Upper lobe of left lung (tissue), 6 donors: ENCODE data around the gene CAPRIN1. TPM values are rescaled to one million over a fixed set of nuclear protein-coding genes. Genes with fewer than 3 reads are reported as not detected.
A peak's percentile ranks its signal among the peaks of the same experiment; 100 is the strongest.

Experiments
- ATAC-seq, 2 donors: fragments of 200-7000 bp; cut with Tn5 transposase; one replicate each; pipeline ENCODE4 v1.9.1; 2022; ENCODE audit warnings: mild to moderate bottlenecking in 2 of 2, moderate library complexity in 2 of 2; ENCODE audit not compliant: low FRiP score in 2 of 2
- DNase-seq, 2 donors: peaks; one replicate each; pipeline ENCODE4 v3.0.0-alpha.2; 2019 to 2020
- H3K27ac ChIP-seq, 4 donors: fragments of 200-600 bp; sonication (generic); one replicate each; pipeline ENCODE4 v1.5.1; 2016 to 2019
- H3K27me3 ChIP-seq, 4 donors: fragments of 200-600 bp; sonication (generic); one replicate each; pipeline ENCODE4 v1.5.1; 2017 to 2019
- H3K36me3 ChIP-seq, 4 donors: fragments of 200-600 bp; sonication (generic); one replicate each; pipeline ENCODE4 v1.5.1; 2016 to 2019
- H3K4me1 ChIP-seq, 4 donors: fragments of 200-600 bp; sonication (generic); one replicate each; pipeline ENCODE4 v1.5.1; 2018 to 2019
- H3K4me3 ChIP-seq, 4 donors: fragments of 200-600 bp; sonication (generic); one replicate each; pipeline ENCODE4 v1.5.1; 2017 to 2019; ENCODE audit warnings: mild to moderate bottlenecking in 2 of 4, moderate library complexity in 1 of 4
- H3K9me3 ChIP-seq, 4 donors: fragments of 200-600 bp; sonication (generic); one replicate each; pipeline ENCODE4 v1.5.1; 2018 to 2019
- EP300 ChIP-seq, 4 donors: sonication (generic); formaldehyde crosslinking; IDR thresholded peaks; one replicate each; pipeline ENCODE4 v1.5.1; 2017; ENCODE audit warnings: antibody characterized with exemption in 4 of 4, control low read depth in 2 of 4
- POLR2A ChIP-seq, 4 donors: fragments of 450-650 bp; IDR thresholded peaks; one replicate each; pipeline ENCODE4 v1.5.1; 2016 to 2017; ENCODE audit warnings: antibody characterized with exemption in 4 of 4, mild to moderate bottlenecking in 2 of 4
- POLR2AphosphoS5 ChIP-seq, 2 donors: sonication (generic); formaldehyde crosslinking; IDR thresholded peaks; one replicate each; pipeline ENCODE4 v1.5.1; 2017; ENCODE audit warnings: antibody characterized with exemption in 2 of 2
- WGBS, 2 donors: methylation state at CpG; one replicate each; pipeline ENCODE4 v1.1.5; 2017 to 2018; 5-methylcytosine and 5-hydroxymethylcytosine counted together
- total RNA-seq, 6 donors: library from RNA; depleted of rRNA in 4 of 6; stranded (reverse); fragments of >200 nt in 4 of 6; gene quantifications; one replicate each; pipeline versions ENCODE4 v1.1.0 to v1.2.1, GENCODE V29; 2016 to 2021
- TF ChIP-seq, protein P1 (sequence below), 6 experiments: fragments of 450-650 bp in 4 of 6; fragments of 200-600 bp in 2 of 6; sonication (generic) in 2 of 6; IDR thresholded peaks; one replicate each; pipeline ENCODE4 v1.5.1; 2016 to 2019; ENCODE audit warnings: antibody characterized with exemption in 6 of 6
- donor health status: DM: no; HTN: no; CAD: no; lungs with moderate emphysema.
- donor health status: DM: no; HTN: yes; CAD: no; lungs with severe emphysema.

Gene CAPRIN1
- total RNA-seq, 6 donors from 2014 or later, result 144 to 265 (median 153) TPM

DNA sequence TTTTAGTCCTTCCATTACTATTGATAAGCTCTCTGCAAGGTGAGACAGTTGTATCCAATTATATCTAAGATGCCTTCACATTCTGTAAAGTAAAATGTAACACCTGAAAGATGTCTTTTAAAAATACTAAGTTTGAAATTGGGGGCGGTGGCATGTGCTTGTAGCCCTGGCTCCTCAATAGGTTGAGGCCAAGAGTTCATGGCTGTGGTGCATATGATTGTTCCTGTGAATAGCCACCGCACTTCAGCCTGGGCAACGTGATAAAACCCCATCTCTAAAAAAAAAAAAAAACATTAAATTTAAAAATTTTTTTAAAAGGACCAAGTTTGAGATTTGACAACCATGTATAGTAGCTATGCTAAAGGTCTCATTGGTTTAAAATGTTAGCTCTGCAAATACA, 20.5 kb downstream of the CAPRIN1 start:
- Histone ChIP-seq H3K27me3 (no peaks in the 10 kb centered on the region), H3K36me3 (peaks cover 19 to 55% (median 41%) of the 10 kb centered on the region in 4 donors), H3K27ac (no peak overlapping the region), H3K9me3 (no peaks in the 10 kb centered on the region), H3K4me3 (no peak overlapping the region), H3K4me1 (peaks cover 21 to 30% (median 24%) of the 10 kb centered on the region in 4 donors)
- WGBS, 2 donors, result 84 to 86% methylated on average over 3 of the region's 3 CpGs
- TF ChIP-seq, protein P1, sequence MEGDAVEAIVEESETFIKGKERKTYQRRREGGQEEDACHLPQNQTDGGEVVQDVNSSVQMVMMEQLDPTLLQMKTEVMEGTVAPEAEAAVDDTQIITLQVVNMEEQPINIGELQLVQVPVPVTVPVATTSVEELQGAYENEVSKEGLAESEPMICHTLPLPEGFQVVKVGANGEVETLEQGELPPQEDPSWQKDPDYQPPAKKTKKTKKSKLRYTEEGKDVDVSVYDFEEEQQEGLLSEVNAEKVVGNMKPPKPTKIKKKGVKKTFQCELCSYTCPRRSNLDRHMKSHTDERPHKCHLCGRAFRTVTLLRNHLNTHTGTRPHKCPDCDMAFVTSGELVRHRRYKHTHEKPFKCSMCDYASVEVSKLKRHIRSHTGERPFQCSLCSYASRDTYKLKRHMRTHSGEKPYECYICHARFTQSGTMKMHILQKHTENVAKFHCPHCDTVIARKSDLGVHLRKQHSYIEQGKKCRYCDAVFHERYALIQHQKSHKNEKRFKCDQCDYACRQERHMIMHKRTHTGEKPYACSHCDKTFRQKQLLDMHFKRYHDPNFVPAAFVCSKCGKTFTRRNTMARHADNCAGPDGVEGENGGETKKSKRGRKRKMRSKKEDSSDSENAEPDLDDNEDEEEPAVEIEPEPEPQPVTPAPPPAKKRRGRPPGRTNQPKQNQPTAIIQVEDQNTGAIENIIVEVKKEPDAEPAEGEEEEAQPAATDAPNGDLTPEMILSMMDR (IDR thresholded peaks at IDR 0.05), result no peak
- TF ChIP-seq EP300 (IDR thresholded peaks at IDR 0.05) (no peak), POLR2A (IDR thresholded peaks at IDR 0.05) (no peak), POLR2AphosphoS5 (IDR thresholded peaks at IDR 0.05) (no peak)
- ATAC-seq, result no peak
- DNase-seq, result no peak

DNA sequence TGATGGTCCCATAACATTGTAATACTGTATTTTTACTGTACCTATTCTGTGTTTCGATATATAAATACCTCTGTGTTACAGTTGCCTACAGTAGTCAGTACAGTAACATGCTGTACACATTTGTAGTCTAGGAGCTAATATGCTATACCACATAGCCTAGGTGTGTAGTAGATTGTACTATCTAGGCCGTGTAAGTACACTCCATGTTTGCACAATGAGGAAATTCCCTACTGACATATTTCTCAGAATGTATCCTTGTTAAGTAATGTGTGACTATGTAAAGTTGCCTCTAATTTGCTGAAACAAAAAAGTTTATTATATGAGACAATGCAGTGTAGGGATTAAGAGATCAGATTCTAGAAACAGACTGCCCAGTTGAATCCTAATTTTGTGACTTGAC, 21.3 kb downstream of the CAPRIN1 start:
- H3K27me3 ChIP-seq, result no peaks in the 10 kb centered on the region
- no peak for DNase-seq
- H3K4me1 ChIP-seq, result peaks cover 13 to 22% (median 18%) of the 10 kb centered on the region in 4 donors
- no peak for TF ChIP-seq POLR2AphosphoS5 (IDR thresholded peaks at IDR 0.05)
- no peak for TF ChIP-seq EP300 (IDR thresholded peaks at IDR 0.05)
- TF ChIP-seq, protein P1 (IDR thresholded peaks at IDR 0.05), result no peak
- TF ChIP-seq POLR2A (IDR thresholded peaks at IDR 0.05), result no peak
- no peaks in the 10 kb centered on the region for H3K9me3 ChIP-seq
- H3K27ac ChIP-seq, result no peak overlapping the region
- WGBS, 2 donors, result 58 to 70% methylated on average over 2 of the region's 2 CpGs
- peaks cover 19 to 63% (median 47%) of the 10 kb centered on the region in 4 donors for H3K36me3 ChIP-seq
- no peak for ATAC-seq
- H3K4me3 ChIP-seq, result no peak overlapping the region

DNA sequence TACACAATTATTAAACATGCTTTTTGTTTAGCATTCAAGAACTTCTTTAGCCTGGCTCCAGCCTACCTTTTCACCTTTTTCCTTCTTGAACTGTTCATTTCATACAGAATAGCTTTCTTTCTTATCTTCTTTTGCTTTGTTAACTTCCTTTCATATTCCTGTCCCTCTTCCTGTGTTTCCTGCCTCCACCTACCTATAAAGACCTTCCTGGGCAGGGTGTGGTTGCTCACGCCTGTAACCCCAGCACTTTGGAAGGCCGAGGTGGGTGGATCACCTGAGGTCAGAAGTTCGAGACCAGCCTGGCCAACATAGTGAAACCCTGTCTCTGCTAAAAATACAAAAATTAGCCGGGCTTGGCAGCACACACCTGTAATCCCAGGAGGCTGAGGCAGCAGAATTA, 22.9 kb downstream of the CAPRIN1 start:
- 51 to 70% methylated on average over 4 of the region's 4 CpGs for WGBS, 2 donors
- DNase-seq, result no peak

DNA sequence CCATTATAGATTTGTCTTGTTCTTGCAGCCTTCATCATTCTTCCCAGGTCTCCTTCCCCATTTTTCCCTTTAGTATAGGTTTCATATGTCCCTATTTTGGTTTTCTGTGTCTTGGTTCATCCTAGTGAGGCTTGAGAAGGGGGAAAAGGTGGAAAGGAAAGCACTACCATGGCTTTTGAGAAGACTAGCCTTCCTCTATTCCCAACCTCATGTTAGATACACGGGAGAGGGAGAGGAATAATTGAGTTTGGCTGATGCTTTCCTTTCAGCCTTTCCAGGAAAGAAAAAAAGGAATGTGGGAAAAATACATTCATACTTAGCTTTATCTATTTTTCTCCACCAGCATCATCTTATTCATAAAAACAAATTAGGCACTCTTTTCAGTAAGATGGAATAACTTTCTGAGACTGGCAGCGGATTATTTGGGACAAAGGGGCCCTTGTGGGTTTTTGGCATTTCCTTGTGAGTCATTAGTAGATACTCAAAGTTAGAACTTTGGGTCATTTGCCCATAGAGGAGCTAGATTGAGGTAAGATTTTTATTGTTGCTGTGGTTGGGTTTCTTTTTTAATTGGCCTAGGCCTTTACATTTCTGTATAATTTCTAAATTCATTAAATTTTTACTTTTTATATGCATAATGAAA, 23.8 kb downstream of the CAPRIN1 start:
- H3K4me1 ChIP-seq, result peaks cover 4 to 11% (median 8%) of the 10 kb centered on the region in 4 donors
- ATAC-seq, result no peak
- H3K9me3 ChIP-seq, result no peaks in the 10 kb centered on the region
- no peak overlapping the region for H3K4me3 ChIP-seq
- 60 to 70% methylated on average over 2 of the region's 2 CpGs for WGBS, 2 donors
- no peak for DNase-seq
- no peaks in the 10 kb centered on the region for H3K27me3 ChIP-seq
- H3K36me3 ChIP-seq, result peaks cover 31 to 86% (median 62%) of the 10 kb centered on the region in 4 donors
- TF ChIP-seq POLR2A (IDR thresholded peaks at IDR 0.05) (no peak), EP300 (IDR thresholded peaks at IDR 0.05) (no peak), POLR2AphosphoS5 (IDR thresholded peaks at IDR 0.05) (no peak)
- TF ChIP-seq, protein P1 (IDR thresholded peaks at IDR 0.05), result no peak
- no peak overlapping the region for H3K27ac ChIP-seq

More for the DNA sequence above, 22.9 kb downstream of the CAPRIN1 start:
- Histone ChIP-seq H3K27ac (peak overlapping the region in 1 of 4 donors; percentile 32), H3K4me3 (no peak overlapping the region), H3K27me3 (no peaks in the 10 kb centered on the region), H3K9me3 (no peaks in the 10 kb centered on the region), H3K4me1 (peaks cover 4 to 14% (median 9%) of the 10 kb centered on the region in 4 donors), H3K36me3 (peaks cover 28 to 78% (median 55%) of the 10 kb centered on the region in 4 donors)
- no peak for ATAC-seq
- no peak for TF ChIP-seq EP300 (IDR thresholded peaks at IDR 0.05)
- TF ChIP-seq, protein P1 (IDR thresholded peaks at IDR 0.05), result no peak
- TF ChIP-seq POLR2AphosphoS5 (IDR thresholded peaks at IDR 0.05), result no peak
- no peak for TF ChIP-seq POLR2A (IDR thresholded peaks at IDR 0.05)

DNA sequence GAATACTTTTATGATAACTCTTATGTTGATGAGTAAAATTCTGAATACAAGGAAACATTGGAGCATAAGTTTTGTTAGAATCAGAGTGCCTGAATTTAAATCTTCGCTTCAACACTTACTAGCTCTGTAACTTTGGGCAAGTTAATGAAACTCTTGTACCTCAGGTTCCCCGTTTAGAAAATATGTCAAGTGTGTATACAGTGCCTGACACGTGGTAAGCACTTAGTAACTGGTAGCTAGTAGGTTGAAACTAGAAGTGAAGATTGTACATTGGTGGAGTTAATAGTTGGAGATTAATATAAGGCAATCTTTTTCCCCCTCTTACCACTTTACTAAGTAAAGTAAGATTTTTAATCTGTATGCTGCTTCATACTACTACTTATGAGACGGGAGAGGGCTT, 29.1 kb downstream of the CAPRIN1 start:
- Histone ChIP-seq H3K36me3 (peaks cover 41 to 99% (median 82%) of the 10 kb centered on the region in 4 donors), H3K4me1 (no peaks in the 10 kb centered on the region), H3K4me3 (no peak overlapping the region), H3K27ac (no peak overlapping the region), H3K9me3 (no peaks in the 10 kb centered on the region), H3K27me3 (no peaks in the 10 kb centered on the region)
- TF ChIP-seq EP300 (IDR thresholded peaks at IDR 0.05) (no peak), POLR2A (IDR thresholded peaks at IDR 0.05) (no peak)
- 62 to 67% methylated on average over 4 of the region's 4 CpGs for WGBS, 2 donors
- DNase-seq (peak in 1 of 2 donors; percentile 26), ATAC-seq (no peak)
